ENCODE measurements around the gene LRP6. TPM values are rescaled to one million over a fixed set of nuclear protein-coding genes. Genes with fewer than 3 reads are reported as not detected.

LRP6 gene
- polyA plus RNA-seq, 1 donor (not counting 4 experiments of a cell fraction or from before 2014, with no cell fraction given) = 13.0 TPM

DNA sequence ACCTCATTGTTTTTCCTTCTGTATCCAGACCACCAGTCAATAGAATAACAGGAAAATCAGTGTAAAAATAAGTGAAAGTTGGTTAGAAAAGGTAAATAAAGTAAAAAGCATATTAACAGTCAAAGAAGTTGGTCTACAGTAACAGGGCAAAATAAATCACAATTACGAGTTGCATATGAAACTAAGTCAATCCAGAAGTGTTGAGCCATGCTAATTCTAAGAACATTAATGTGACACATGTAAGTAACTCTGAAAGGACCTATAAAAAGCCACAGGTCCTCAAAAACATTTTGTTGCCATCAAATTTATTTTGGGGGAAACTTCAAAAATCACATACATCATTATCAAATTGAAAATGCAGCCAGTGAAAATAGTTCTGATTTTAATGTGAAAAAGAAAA is 56.4 kb downstream of the LRP6 start:
- no peaks in the 10 kb centered on the region for H4K20me1 ChIP-seq (ENCODE audit: control insufficient read depth, extremely low read depth, insufficient read depth, low read length)

DNA sequence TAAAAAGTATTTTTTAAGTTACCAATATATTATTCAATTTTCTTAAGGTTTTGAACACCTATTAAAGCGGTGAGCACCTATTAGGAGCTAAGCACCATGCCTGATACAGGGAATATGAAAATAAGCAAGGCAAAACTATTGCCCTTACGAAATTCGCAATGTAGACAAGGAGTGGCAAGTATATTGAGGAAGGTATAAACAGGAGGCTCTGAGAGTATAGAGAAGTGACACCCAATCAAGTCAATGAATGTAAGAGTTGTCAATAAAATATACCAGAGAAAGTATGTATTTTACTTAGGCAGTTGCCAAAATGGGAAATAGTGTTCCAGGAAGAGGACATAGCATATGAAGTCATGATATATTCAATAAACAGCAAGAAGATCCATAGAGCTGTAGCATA is 57.2 kb downstream of the LRP6 start:
- Histone ChIP-seq H3K27me3 (ENCODE audit: control insufficient read depth, extremely low read depth, insufficient read depth, low read length) (no peaks in the 10 kb centered on the region), H3K79me2 (ENCODE audit: control insufficient read depth, insufficient read depth, low read length) (peaks cover 23% of the 10 kb centered on the region), H3K9me3 (ENCODE audit: control insufficient read depth, low read depth, low read length) (no peaks in the 10 kb centered on the region), H3K4me1 (ENCODE audit: control insufficient read depth, extremely low read depth, insufficient read depth, low read length) (peaks cover 4% of the 10 kb centered on the region), H3K9ac (ENCODE audit: control insufficient read depth, extremely low read depth, insufficient read depth, low read length) (no peak overlapping the region), H3K4me3 (ENCODE audit: control insufficient read depth in 2 of 3, extremely low read depth in 1 of 3, insufficient read depth in 2 of 3, low read depth in 1 of 3, low read length in 3 of 3) (no peak overlapping the region), H3K4me2 (ENCODE audit: control insufficient read depth, extremely low read depth, insufficient read depth, low read depth, low read length) (no peak overlapping the region), H3K9me1 (ENCODE audit: control insufficient read depth, extremely low read depth, insufficient read depth, low read length) (no peaks in the 10 kb centered on the region), H4K20me1 (ENCODE audit: control insufficient read depth, extremely low read depth, insufficient read depth, low read length) (no peaks in the 10 kb centered on the region), H2AFZ (ENCODE audit: control insufficient read depth, low read length) (no peak overlapping the region), H3K27ac (ENCODE audit: control insufficient read depth, insufficient read depth, low read length) (no peak overlapping the region), H3K36me3 (ENCODE audit: control insufficient read depth in 2 of 2, extremely low read depth in 1 of 2, insufficient read depth in 2 of 2, low read length in 2 of 2) (no peaks in the 10 kb centered on the region)
- DNase-seq (ENCODE audit: low read depth, low spot score) (no peak), FAIRE-seq (no peak)
- TF ChIP-seq, protein P1, sequence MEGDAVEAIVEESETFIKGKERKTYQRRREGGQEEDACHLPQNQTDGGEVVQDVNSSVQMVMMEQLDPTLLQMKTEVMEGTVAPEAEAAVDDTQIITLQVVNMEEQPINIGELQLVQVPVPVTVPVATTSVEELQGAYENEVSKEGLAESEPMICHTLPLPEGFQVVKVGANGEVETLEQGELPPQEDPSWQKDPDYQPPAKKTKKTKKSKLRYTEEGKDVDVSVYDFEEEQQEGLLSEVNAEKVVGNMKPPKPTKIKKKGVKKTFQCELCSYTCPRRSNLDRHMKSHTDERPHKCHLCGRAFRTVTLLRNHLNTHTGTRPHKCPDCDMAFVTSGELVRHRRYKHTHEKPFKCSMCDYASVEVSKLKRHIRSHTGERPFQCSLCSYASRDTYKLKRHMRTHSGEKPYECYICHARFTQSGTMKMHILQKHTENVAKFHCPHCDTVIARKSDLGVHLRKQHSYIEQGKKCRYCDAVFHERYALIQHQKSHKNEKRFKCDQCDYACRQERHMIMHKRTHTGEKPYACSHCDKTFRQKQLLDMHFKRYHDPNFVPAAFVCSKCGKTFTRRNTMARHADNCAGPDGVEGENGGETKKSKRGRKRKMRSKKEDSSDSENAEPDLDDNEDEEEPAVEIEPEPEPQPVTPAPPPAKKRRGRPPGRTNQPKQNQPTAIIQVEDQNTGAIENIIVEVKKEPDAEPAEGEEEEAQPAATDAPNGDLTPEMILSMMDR (optimal IDR thresholded peaks at IDR 0.05 in 1 of 3, IDR thresholded peaks at IDR 0.05 in 1 of 3, conservative IDR thresholded peaks at IDR 0.05 in 1 of 3; ENCODE audit: extremely low read depth in 1 of 3, insufficient read depth in 2 of 3, low read length in 3 of 3) = no peak
- no peak for TF ChIP-seq EZH2 (IDR thresholded peaks at IDR 0.05; ENCODE audit: low read length)
- dilution Hi-C loops (cut with MboI; ENCODE audit: extremely low pct_ligation_motif_present, low sequenced_read_pairs) = no loop called here

More for the DNA sequence above, 56.4 kb downstream of the LRP6 start:
- H3K9ac ChIP-seq (ENCODE audit: control insufficient read depth, extremely low read depth, insufficient read depth, low read length) = no peak overlapping the region
- no peak for FAIRE-seq
- H3K4me3 ChIP-seq (ENCODE audit: control insufficient read depth in 2 of 3, extremely low read depth in 1 of 3, insufficient read depth in 2 of 3, low read depth in 1 of 3, low read length in 3 of 3) = no peak overlapping the region
- H3K36me3 ChIP-seq (ENCODE audit: control insufficient read depth in 2 of 2, extremely low read depth in 1 of 2, insufficient read depth in 2 of 2, low read length in 2 of 2) = no peaks in the 10 kb centered on the region
- dilution Hi-C loops (cut with MboI; ENCODE audit: extremely low pct_ligation_motif_present, low sequenced_read_pairs) = no loop called here
- no peaks in the 10 kb centered on the region for H3K9me3 ChIP-seq (ENCODE audit: control insufficient read depth, low read depth, low read length)
- peaks cover 23% of the 10 kb centered on the region for H3K79me2 ChIP-seq (ENCODE audit: control insufficient read depth, insufficient read depth, low read length)
- no peak overlapping the region for H3K4me2 ChIP-seq (ENCODE audit: control insufficient read depth, extremely low read depth, insufficient read depth, low read depth, low read length)
- no peak overlapping the region for H3K27ac ChIP-seq (ENCODE audit: control insufficient read depth, insufficient read depth, low read length)
- TF ChIP-seq, protein P1 (optimal IDR thresholded peaks at IDR 0.05 in 1 of 3, IDR thresholded peaks at IDR 0.05 in 1 of 3, conservative IDR thresholded peaks at IDR 0.05 in 1 of 3; ENCODE audit: extremely low read depth in 1 of 3, insufficient read depth in 2 of 3, low read length in 3 of 3) = no peak
- no peak for TF ChIP-seq EZH2 (IDR thresholded peaks at IDR 0.05; ENCODE audit: low read length)
- H3K27me3 ChIP-seq (ENCODE audit: control insufficient read depth, extremely low read depth, insufficient read depth, low read length) = no peaks in the 10 kb centered on the region
- no peaks in the 10 kb centered on the region for H3K9me1 ChIP-seq (ENCODE audit: control insufficient read depth, extremely low read depth, insufficient read depth, low read length)
- H3K4me1 ChIP-seq (ENCODE audit: control insufficient read depth, extremely low read depth, insufficient read depth, low read length) = peaks cover 8% of the 10 kb centered on the region
- no peak overlapping the region for H2AFZ ChIP-seq (ENCODE audit: control insufficient read depth, low read length)
- no peak for DNase-seq (ENCODE audit: low read depth, low spot score)
